Caco-2 (cell line): Measurements from ENCODE around the gene PID1. TPM values are rescaled to one million over a fixed set of nuclear protein-coding genes. Genes with fewer than 3 reads are reported as not detected.

ENCODE experiments used
- BruUV-seq: library from RNA; stranded (reverse); fragments of 400-500 nt; replicated peaks from 2 replicates; lab custom pipeline; 2021; lab: Mats Ljungman, UMichigan
- CTCF ChIA-PET: fragments of 300-600 bp; sonication (Branson Sonifier 250); formaldehyde crosslinking; loops from one replicate; lab custom pipeline; 2022; ENCODE audit warnings: antibody characterized with exemption; lab: Charles Lee
- POLR2A ChIA-PET: fragments of 300-600 bp; sonication (Branson Sonifier 250); formaldehyde crosslinking; loops from one replicate; lab custom pipeline; 2022; ENCODE audit warnings: antibody characterized with exemption; lab: Charles Lee
- DNase-seq, 2 experiments: peaks; one replicate each; pipeline versions ENCODE4 v3.0.0 to v3.0.0-alpha.2; 2020 to 2022
- H3K27me3 ChIP-seq: replicated peaks from 2 replicates; pipeline ENCODE4 v1.6.0; 2011; ENCODE audit warnings: low read length; ENCODE audit not compliant: control insufficient read depth, insufficient read depth
- H3K36me3 ChIP-seq: 2 replicates; pipeline ENCODE4 v1.5.1; 2011; ENCODE audit warnings: low read length; ENCODE audit not compliant: control insufficient read depth, insufficient read depth
- H3K4me1 ChIP-seq: fragments of 250-450 bp; sonication (Bioruptor Pico); 2 replicates; pipeline ENCODE4 v1.5.1; 2020; ENCODE audit warnings: mild to moderate bottlenecking
- H3K4me3 ChIP-seq: 2 replicates; pipeline ENCODE4 v1.5.1; 2011; ENCODE audit warnings: low read depth, mild to moderate bottlenecking, control low read depth, low read length
- H3K9me3 ChIP-seq: fragments of 250-450 bp; sonication (Bioruptor Pico); 2 replicates; pipeline ENCODE4 v1.5.1; 2020; ENCODE audit warnings: mild to moderate bottlenecking, moderate library complexity
- H3K27ac Mint-ChIP-seq: one replicate; pipeline ENCODE4 v1.8.0; 2022; ENCODE audit warnings: mixed read lengths; ENCODE audit not compliant: unreplicated experiment
- H3K27me3 Mint-ChIP-seq: one replicate; pipeline ENCODE4 v1.8.0; 2022; ENCODE audit warnings: mixed read lengths; ENCODE audit not compliant: insufficient read depth, unreplicated experiment
- H3K36me3 Mint-ChIP-seq: one replicate; pipeline ENCODE4 v1.8.0; 2022; ENCODE audit warnings: mild to moderate bottlenecking, mixed read lengths; ENCODE audit not compliant: insufficient read depth, unreplicated experiment
- H3K4me1 Mint-ChIP-seq: one replicate; pipeline ENCODE4 v1.8.0; 2022; ENCODE audit warnings: low read depth, mixed read lengths; ENCODE audit not compliant: unreplicated experiment
- H3K4me3 Mint-ChIP-seq: one replicate; pipeline ENCODE4 v1.8.0; 2022; ENCODE audit warnings: mild to moderate bottlenecking, moderate library complexity, mixed read lengths; ENCODE audit not compliant: unreplicated experiment
- H3K9me3 Mint-ChIP-seq: one replicate; pipeline ENCODE4 v1.8.0; 2022; ENCODE audit warnings: mixed read lengths; ENCODE audit not compliant: unreplicated experiment
- CTCF ChIP-seq, 2 experiments: fragments of 200-600 bp in 1 of 2; IDR thresholded peaks; 1 replicate in 1 of 2; 2 replicates in 1 of 2; pipeline versions ENCODE4 v1.5.1 to v1.8.0; 2011 to 2022; ENCODE audit warnings: antibody characterized with exemption in 1 of 2, control low read depth in 1 of 2, inconsistent platforms in 1 of 2, low read depth in 1 of 2, low read length in 1 of 2, mild to moderate bottlenecking in 1 of 2, moderate library complexity in 1 of 2; ENCODE audit not compliant: insufficient read depth in 1 of 2, severe bottlenecking in 1 of 2, unreplicated experiment in 1 of 2
- intact Hi-C: fragments of 100-400 bp; cut with micrococcal nuclease; formaldehyde crosslinking; loops from one replicate; pipeline ENCODE4 v1.10.0; 2022; ENCODE audit not compliant: unreplicated experiment
- total RNA-seq: library from RNA; stranded (reverse); gene quantifications from 2 replicates; pipeline ENCODE4 v1.2.3, GENCODE V29; 2022

Gene PID1
- total RNA-seq, 1 experiment from 2014 or later: 9.8 TPM

GRCh38 chr2:229206548-229206947 is 64.5 kb downstream of the PID1 start:
- intact Hi-C loops: no loop called here
- Mint-ChIP-seq H3K9me3 (no peaks in the 10 kb centered on the region), H3K27me3 (no peaks in the 10 kb centered on the region), H3K4me3 (no peak overlapping the region), H3K36me3 (no peaks in the 10 kb centered on the region), H3K27ac (no peak overlapping the region), H3K4me1 (no peaks in the 10 kb centered on the region)
- no peaks in the 10 kb centered on the region for H3K4me1 ChIP-seq
- H3K36me3 ChIP-seq: no peaks in the 10 kb centered on the region
- DNase-seq: no peak
- no peak overlapping the region for H3K4me3 ChIP-seq
- no peaks in the 10 kb centered on the region for H3K27me3 ChIP-seq
- H3K9me3 ChIP-seq: no peaks in the 10 kb centered on the region
- BruUV-seq: no TSS peak
- TF ChIP-seq CTCF (IDR thresholded peaks at IDR 0.05; ENCODE audit: insufficient read depth in 1 of 2, low read depth in 1 of 2, low read length in 1 of 2, severe bottlenecking in 1 of 2, unreplicated experiment in 1 of 2): no peak
- ChIA-PET POLR2A (no interaction called here), CTCF (no interaction called here)

- no peaks in the 10 kb centered on the region for H3K36me3 Mint-ChIP-seq
- no peak for DNase-seq
- H3K27ac Mint-ChIP-seq: no peak overlapping the region
- no peaks in the 10 kb centered on the region for H3K27me3 Mint-ChIP-seq
- H3K9me3 ChIP-seq: no peaks in the 10 kb centered on the region
- intact Hi-C loops: no loop called here
- no peak overlapping the region for H3K4me3 Mint-ChIP-seq
- H3K4me1 Mint-ChIP-seq: no peaks in the 10 kb centered on the region
- H3K9me3 Mint-ChIP-seq: no peaks in the 10 kb centered on the region
- no peak overlapping the region for H3K4me3 ChIP-seq
- BruUV-seq: no TSS peak
- TF ChIP-seq CTCF (IDR thresholded peaks at IDR 0.05; ENCODE audit: insufficient read depth in 1 of 2, low read depth in 1 of 2, low read length in 1 of 2, severe bottlenecking in 1 of 2, unreplicated experiment in 1 of 2): no peak
- no peaks in the 10 kb centered on the region for H3K36me3 ChIP-seq
- H3K27me3 ChIP-seq: no peaks in the 10 kb centered on the region
- CTCF ChIA-PET: no interaction called here
- no peaks in the 10 kb centered on the region for H3K4me1 ChIP-seq
- POLR2A ChIA-PET: no interaction called here
Measured at GRCh38 chr2:229205704-229206103, 65.4 kb downstream of the PID1 start.

- Histone ChIP-seq H3K9me3 (no peaks in the 10 kb centered on the region), H3K4me1 (no peaks in the 10 kb centered on the region), H3K4me3 (no peak overlapping the region), H3K27me3 (no peaks in the 10 kb centered on the region), H3K36me3 (no peaks in the 10 kb centered on the region)
- Mint-ChIP-seq H3K27ac (no peak overlapping the region), H3K4me1 (no peaks in the 10 kb centered on the region), H3K9me3 (no peaks in the 10 kb centered on the region), H3K27me3 (no peaks in the 10 kb centered on the region), H3K4me3 (no peak overlapping the region), H3K36me3 (no peaks in the 10 kb centered on the region)
- no TSS peak for BruUV-seq
- intact Hi-C loops: no loop called here
- no peak for DNase-seq
- ChIA-PET POLR2A (no interaction called here), CTCF (no interaction called here)
- TF ChIP-seq CTCF (IDR thresholded peaks at IDR 0.05; ENCODE audit: insufficient read depth in 1 of 2, low read depth in 1 of 2, low read length in 1 of 2, severe bottlenecking in 1 of 2, unreplicated experiment in 1 of 2): no peak
Measured at GRCh38 chr2:229202646-229203045, 68.4 kb downstream of the PID1 start.
